IPS-18c (cell line): ENCODE results near the gene EPS8L3.

Experiments
- H3K4me3 ChIP-seq: 2 replicates; pipeline ENCODE4 v1.7.0; 2013; ENCODE audit warnings: low read depth, mild to moderate bottlenecking, low read length, moderate library complexity; ENCODE audit not compliant: insufficient read depth
- H3K9me3 ChIP-seq: one replicate; pipeline ENCODE4 v1.6.1; 2013; ENCODE audit warnings: mild to moderate bottlenecking, low read length, moderate library complexity; ENCODE audit not compliant: control insufficient read depth, insufficient read depth

EPS8L3 gene

DNA sequence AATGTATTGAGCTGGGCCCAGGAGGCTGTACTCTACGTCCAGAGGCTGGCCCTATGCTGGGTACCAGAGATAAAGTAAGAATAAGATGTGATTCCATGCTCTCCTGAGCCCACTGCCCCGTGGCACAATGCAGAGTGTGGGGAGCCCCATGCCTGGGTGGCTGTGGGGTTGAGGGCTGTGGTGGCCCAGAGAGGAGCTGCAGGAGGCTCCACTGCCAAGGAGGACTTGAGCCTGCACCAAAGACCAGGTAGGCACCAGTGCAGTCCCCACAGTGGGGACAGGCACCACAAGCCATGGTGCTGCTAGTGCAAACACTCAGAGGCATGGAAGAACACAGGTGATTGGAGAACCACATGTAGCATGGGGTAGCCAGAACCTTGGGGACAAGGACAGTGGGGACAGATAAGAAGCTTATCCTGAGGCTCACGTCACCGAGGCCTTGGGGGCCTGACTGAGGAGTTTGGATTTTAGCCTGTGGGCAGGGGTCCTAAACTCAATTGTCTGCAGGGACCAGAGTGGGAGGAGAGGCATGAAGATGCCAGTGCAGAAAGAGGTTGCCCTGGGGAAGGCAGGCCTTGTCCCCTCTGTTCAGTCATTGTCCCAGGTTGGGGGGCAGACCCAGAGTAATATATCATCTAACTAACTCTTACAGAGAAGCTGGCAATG lies 21.9 kb upstream of the EPS8L3 start:
- Histone ChIP-seq H3K4me3 (no peak overlapping the region), H3K9me3 (no peaks in the 10 kb centered on the region)

DNA sequence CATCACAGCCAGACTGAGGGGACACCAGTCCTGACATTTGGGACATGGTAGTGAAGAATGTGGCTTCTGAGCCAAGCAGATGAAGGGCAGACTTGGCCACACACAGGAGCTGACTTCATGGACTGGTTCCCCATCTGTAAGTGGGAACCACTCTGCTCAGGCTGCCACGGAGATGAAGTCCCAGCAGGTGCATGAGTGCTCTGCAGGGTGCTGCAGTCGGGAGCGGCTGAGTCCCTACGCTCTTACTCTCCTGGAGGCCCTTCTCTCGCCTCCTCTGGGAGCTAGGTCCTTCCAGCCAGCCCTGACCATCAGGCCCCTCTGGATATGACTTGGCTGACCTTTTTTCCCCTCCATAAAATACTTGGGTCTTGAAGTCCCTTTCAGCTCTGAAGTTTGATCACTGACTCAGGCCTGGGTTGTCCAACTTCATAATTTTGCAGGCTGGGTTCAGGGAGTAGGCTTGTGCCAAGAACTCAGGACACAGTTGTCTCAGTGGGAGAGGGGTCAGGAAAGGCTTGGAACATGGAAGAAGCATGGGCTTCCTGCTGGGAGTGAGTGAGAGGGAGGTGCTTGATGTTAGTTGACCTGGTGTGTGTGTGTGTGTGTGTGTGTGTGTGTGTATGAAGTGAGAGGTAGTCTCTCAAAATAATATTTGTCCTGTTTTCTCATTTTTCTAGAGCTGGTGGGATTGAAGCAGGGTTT lies 21.0 kb upstream of the EPS8L3 start:
- H3K4me3 ChIP-seq: no peak overlapping the region

DNA sequence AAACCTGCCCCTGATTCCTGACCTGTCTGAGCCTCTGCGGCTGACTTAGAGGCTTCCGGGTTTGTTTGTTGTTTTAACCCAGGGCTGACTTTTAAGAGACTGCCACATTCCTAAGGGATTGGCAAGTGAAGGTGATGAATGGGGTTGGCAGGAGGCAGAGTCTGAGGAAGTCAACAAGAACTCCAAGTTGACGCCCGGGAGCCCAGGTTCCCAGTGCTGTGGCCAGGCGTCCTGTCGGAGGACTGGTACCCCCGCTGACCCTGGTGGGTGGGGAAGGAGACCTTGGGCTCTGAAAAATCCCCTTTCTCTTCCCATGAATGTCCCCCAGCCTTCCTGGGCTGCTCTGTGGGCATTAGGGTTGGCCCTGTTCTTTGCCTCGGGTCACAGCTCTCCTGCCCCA lies 19.7 kb upstream of the EPS8L3 start:
- Histone ChIP-seq H3K9me3 (peaks cover 3% of the 10 kb centered on the region), H3K4me3 (no peak overlapping the region)

More for the DNA sequence above, 21.0 kb upstream of the EPS8L3 start:
- peaks cover 3% of the 10 kb centered on the region for H3K9me3 ChIP-seq

DNA sequence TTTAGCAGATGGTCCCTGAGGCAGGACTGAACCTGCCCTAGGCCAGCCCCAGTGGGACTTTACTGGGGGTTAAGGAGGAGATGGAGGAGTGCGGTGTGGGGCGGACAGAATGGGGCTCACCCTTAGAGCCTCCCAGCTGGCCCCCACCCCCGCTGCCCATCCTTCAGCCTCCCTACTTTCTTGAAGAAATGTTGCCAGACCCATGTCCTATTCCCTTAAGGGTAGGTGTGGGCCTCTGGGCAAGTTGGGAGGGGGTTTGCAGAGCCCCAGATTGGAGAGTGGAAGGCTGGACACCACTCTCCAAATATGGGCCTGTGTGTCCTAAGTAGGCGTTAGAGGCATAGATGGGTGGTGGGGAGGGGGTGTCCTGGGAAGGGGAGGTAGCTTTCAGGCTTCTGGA lies 19.2 kb upstream of the EPS8L3 start:
- Histone ChIP-seq H3K9me3 (peaks cover 3% of the 10 kb centered on the region), H3K4me3 (no peak overlapping the region)

DNA sequence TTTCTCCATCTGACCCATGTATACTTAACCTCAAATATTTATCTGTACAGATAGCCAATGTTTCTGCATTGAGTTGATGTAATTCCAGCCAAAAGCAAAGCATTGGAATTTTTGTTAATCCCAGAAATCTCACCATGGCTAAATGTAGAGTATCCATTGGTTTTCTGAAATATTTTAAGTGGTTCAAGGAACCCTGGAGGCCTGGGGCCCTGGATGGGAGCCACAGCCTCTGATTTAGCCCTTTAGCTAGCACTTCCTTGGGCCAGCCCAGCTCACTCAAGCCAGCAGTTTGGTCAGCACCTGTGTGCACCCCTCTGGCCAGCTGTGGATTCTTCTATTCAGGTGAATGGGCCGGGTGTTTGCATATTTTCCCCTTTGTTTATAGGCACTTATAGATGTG lies 18.8 kb upstream of the EPS8L3 start:
- H3K9me3 ChIP-seq: peaks cover 3% of the 10 kb centered on the region
- H3K4me3 ChIP-seq: no peak overlapping the region

DNA sequence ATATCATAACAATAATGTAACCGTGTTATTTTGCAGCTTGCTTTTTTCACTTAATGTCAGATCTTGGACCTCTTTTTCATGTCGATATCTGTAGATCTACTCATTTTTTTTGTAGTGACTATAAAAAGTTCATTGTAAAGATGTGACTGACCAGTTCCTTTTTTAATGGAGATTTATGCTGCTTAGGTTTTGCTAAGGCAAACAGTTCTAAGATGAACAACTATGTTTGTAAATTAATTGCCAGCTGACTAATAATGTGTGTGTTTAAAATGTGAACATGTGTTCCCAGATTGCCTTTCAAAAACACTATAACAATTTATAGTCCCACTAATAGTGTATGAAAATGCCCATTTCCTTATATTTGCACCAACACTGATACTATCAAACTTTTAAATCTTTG lies 18.1 kb upstream of the EPS8L3 start:
- Histone ChIP-seq H3K4me3 (no peak overlapping the region), H3K9me3 (peaks cover 3% of the 10 kb centered on the region)

DNA sequence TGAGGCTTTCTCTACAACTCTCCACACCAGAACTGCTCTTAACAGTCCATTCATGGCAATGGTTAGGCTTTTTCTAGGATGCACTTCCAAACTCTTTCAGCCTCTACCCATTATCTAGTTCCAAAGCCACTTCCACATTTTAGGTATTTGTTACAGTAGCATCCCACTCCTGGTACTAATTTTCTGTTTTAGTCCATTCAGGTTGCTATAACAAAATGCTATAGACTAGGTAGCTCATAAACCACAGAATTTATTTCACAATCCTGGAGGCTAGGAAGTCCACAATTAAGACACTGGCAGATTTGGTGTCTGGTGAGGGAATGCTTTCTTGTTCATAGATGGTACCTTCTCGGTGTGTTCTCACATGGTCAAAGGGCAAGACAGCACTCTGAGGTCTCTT lies 17.3 kb upstream of the EPS8L3 start:
- Histone ChIP-seq H3K4me3 (no peak overlapping the region), H3K9me3 (peaks cover 3% of the 10 kb centered on the region)

DNA sequence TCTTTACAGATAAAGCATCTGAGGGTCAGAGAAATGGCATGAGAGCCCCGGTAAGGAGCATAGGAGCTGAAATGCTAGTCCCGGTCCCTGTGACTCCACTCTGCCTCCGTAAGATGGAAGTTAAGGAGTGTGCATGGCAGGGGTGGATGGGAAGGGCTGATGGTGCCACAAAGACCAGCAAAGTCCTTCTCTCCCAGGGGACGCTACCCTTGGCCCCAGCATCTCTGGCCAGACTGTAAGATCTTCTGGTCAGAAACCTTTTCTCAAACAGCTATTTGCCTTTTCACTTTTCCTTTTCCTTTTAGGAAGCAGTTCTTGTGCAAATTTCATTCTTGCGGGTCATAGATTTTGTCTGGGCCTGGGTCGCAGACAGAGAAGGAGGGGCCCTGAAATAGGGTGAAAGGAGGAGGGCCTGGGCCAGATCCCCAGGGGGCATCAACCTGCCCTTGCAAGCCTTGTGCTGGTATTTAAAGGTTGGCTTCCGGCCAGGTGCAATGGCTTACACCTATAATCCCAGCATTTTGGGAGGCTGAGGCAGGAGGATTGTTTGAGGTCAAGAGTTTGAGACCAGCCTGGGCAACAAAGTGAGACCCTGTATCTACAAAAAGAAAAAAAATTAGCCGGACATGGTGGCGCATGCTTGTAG lies 14.4 kb upstream of the EPS8L3 start:
- H3K4me3 ChIP-seq: no peak overlapping the region
- peaks cover 3% of the 10 kb centered on the region for H3K9me3 ChIP-seq

DNA sequence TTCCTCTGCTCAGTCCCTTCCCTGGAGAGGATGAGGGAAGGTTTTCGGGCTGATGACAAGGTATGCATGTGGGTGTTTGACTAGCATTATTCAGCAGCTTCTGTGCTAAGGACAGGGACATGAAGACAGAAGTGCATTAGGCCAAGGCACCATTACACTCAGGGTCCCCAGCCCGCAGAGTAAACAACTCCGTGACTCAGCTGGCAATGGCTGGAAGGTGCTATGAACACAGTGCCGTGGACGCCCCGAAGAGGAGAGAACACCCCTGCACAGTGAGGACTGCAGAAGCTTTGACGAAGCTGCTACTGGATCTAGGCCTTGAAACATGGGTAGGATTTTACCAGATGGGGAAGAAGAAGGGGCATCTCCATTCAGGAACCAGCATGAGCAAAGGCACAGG lies 13.7 kb upstream of the EPS8L3 start:
- no peak overlapping the region for H3K4me3 ChIP-seq
- H3K9me3 ChIP-seq: peaks cover 3% of the 10 kb centered on the region

DNA sequence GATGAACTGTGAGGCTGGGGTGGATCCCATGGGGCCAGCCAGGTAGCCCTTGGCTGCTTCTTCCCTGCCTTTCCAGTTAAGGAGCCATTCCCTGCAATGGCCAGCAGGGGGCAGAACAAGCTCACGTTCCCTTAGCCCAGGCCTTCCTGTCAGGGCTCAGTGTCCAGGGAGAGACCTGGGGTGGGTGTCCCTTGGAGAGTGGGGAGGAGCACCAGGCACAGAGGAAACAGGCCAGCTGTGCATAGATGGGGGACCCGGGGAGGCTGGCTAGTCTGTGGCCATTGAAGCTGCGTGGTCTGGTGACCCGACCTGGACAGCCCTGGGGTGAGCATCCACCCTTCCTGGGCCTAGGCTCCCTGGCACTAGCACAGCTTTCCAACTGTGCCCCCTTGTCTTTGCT lies 13.2 kb upstream of the EPS8L3 start:
- H3K9me3 ChIP-seq: peaks cover 3% of the 10 kb centered on the region
- H3K4me3 ChIP-seq: no peak overlapping the region

DNA sequence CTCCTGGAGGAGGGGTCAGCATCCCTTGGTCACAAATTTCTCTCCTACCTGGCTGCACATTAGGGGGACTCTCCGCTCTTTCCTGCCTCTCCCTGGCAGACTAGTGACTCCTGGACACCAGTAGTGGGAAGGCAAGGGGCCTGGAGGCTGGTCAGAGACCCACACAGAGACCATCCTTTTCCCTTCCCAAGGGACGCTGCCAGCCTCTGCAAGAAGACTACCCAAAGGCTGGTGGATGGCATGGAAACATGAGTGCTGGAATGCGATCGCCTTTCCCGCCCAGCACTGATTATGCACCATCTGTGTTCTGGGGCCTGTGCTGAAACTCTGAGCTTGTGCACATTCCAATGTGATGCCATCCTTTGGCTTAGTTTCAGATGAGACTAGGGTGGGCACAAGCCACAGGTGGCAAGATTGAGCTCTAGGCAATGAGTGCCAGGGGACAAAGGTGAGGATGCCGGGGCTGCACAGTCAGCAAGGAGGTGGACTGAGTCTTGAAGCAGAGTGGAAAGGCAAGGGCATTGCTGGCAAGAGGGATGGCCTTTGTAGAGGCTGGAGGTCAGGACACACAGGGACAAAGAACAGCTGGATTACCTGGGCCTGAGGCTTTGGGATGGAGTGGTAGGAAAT lies 12.6 kb upstream of the EPS8L3 start:
- Histone ChIP-seq H3K9me3 (peaks cover 3% of the 10 kb centered on the region), H3K4me3 (no peak overlapping the region)

DNA sequence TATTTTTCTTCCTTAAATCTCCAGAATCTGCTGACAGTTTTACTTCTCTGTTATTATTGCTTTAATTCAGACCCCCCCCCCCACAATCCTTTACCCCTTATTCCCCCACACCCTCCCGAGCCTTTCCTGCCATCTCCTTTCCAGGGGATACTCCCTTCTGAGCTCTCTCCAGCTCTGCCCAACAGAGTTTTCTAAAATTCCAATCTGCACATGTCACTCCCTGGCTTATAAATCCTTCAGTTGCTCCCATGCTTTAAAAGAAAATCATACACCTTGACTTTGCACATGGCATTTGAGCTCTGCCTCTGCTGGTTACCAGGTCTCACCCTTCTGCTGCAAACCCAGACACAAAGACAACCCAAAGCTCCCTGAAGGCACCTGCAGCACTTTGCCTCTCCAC lies 11.7 kb upstream of the EPS8L3 start:
- H3K9me3 ChIP-seq: peaks cover 2% of the 10 kb centered on the region
- no peak overlapping the region for H3K4me3 ChIP-seq

DNA sequence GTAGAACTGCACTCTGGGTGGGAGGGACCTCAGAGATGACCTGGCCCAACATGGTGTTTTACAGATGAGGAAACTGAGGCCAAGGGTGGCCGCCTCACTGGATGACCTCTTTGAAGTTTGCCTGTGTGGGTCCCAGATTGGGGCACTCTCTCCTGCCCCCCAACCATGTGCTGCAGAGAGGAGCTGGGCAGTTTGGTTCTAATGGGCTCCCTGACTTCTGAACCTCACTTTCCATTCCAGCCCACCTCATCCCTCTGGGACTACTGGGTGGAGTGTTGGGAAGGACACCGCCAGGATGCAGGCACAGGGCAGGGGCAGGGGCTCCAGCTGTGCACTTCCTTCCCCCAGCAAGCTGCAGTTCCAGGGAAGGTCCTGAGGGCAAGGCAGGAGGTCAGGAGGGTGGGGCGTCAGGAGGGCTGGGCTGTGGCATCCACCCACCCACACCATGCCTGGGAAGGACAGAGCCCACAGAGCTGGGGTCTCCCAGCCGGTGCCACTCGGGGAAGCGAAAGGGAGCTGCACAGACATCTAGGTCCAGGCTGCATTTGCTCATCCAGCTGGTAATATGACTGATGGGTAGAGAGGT lies 10.3 kb upstream of the EPS8L3 start:
- H3K4me3 ChIP-seq: no peak overlapping the region
- H3K9me3 ChIP-seq: no peaks in the 10 kb centered on the region

DNA sequence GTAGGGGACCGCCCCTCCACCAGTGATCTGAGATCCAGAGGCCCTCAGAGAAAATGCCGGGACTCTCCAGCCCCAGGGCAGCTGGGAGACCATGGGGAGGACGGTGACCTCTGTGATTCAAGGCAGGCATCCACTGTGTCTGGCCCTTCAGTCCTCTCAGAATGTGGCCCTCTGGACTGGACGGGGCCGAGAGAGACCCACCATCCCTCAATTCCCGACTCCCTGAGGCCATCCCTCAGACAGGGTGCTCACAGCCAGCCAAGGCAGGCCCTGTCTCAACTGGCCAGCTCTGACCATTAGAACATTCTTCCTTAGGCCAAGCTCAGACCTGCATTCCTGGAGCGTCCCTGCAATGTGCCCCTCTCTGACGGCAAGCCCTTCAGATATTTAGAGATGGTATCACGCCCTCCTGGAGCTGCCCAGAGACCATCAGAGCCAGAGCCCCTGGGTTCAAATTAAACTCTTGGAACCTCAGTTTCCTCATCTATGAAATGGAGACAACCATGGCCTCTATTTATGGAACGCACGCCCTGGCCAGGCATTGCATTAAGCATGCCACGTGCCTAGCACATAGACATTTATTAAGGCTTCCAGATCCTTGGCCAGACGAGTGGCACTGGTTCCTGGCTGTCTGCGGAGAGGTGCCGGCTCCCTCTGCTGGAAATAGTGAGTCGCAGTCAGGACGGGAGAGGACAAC lies 9.6 kb upstream of the EPS8L3 start:
- H3K9me3 ChIP-seq: no peaks in the 10 kb centered on the region

DNA sequence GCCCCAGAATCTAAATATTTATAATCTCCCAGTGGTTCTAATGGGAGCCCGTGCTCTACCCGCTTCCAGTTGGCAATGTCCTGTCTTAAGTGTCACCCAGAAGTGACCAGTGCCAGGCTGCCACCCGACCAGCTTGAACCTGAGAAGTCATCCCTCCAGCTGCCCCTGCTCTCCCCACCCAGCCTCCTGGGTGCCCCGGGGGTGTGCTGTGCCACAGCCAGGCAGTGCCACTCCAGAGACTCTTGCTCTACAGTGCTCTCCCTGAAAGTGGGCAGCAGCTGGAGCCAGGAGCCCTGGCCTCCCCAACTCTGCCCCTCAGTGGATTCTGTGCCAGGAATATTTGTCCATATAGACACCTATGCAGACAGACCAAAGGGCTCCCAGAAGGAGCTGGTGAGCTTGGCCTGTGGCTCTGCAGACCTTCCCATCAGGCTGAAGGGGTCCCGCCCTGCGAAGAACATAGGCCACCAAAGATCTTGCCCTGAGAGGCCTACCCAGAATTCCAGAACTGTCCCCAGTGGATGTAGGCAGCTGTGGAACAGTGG lies 9.0 kb upstream of the EPS8L3 start:
- H3K9me3 ChIP-seq: no peaks in the 10 kb centered on the region

More for the DNA sequence above, 9.6 kb upstream of the EPS8L3 start:
- H3K4me3 ChIP-seq: no peak overlapping the region

DNA sequence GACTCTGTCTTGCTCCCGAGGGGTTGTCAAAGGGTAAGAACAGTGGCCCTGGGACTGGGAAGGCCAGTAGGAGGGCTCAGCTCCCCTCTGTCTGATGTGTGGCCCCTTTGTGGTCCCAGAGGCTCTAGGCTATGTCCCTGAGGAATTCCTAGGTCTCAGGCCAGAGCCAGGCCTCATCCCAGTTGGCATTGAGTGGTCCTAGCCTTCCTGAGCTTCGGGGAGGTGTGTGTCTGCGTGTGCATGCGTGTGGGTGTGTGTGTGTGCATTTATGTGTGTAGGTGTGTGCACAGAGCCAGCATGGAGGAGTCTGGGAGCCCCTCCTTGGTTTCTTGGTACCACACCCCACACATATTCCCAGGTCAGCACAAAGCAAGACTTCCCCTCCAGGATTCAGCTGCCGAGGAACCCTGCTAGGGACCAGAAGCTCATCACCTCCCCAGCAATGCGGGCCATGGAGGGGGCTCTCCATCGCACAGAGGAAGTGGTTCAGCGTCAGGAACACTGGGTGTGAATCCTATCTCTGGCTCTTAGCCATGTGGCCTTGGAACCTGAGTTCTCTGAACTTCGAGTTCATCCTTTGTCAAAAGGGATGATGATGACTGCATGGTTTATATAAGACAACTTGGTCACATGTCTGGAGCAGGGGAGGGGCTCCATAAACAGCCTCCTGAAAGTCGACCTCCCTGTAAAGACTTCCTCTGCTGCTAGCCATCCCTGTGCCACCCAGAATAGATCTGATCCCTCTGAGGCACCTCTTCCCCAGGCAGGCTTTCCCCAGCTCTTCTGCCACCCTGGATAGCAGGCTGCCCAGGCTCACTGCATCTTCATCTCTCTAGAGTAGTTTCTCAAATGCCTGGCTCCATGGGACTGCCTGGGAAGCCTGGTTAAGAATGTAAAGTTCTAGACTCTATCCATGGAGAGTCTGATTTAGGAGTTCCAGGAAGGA lies 8.3 kb upstream of the EPS8L3 start:
- no peaks in the 10 kb centered on the region for H3K9me3 ChIP-seq
- no peak overlapping the region for H3K4me3 ChIP-seq

More for the DNA sequence above, 9.0 kb upstream of the EPS8L3 start:
- no peak overlapping the region for H3K4me3 ChIP-seq
